NCI-H1417 (cell line): ENCODE data around the gene KRT7.
"Not testable (repeated sequence)": the region's sequence is repeated elsewhere in the genome, so short reads cannot be mapped to it uniquely, and the experiment has no call there.

Experiments used
- DNase-seq, 3 experiments: peaks; one replicate each; lab custom pipeline; 2025; lab: John Stamatoyannopoulos, UW

KRT7 gene

GRCh38 chr12:52243856-52244614, 11.0 kb downstream of the KRT7 start:
- DNase-seq: peak; percentile 30 to 86 (median 76)

- DNase-seq: no peak
Measured at GRCh38 chr12:52244615-52244994, 11.6 kb downstream of the KRT7 start.

- DNase-seq: no peak
Measured at GRCh38 chr12:52245259-52245961, 12.4 kb downstream of the KRT7 start.

- no peak for DNase-seq
Measured at GRCh38 chr12:52245962-52246569, 13.0 kb downstream of the KRT7 start.

- peak in 2 of 3 experiments; percentile 74 to 87 for DNase-seq
Measured at GRCh38 chr12:52246720-52247621, 13.9 kb downstream of the KRT7 start.

GRCh38 chr12:52247622-52248540, 14.8 kb downstream of the KRT7 start:
- DNase-seq: no peak

GRCh38 chr12:52248541-52249461, 15.8 kb downstream of the KRT7 start:
- no peak for DNase-seq

GRCh38 chr12:52249511-52250047, 16.5 kb downstream of the KRT7 start:
- DNase-seq: no peak

- DNase-seq: no peak
Measured at GRCh38 chr12:52250048-52250990, 17.3 kb downstream of the KRT7 start.

GRCh38 chr12:52251367-52252051, 18.5 kb downstream of the KRT7 start:
- DNase-seq: no peak

- DNase-seq: not testable (repeated sequence)
Measured at GRCh38 chr12:52252175-52252615, 19.2 kb downstream of the KRT7 start.

GRCh38 chr12:52252728-52253343, 19.8 kb downstream of the KRT7 start:
- no peak for DNase-seq

GRCh38 chr12:52253391-52254179, 20.5 kb downstream of the KRT7 start:
- DNase-seq: no peak

GRCh38 chr12:52254180-52254964, 21.3 kb downstream of the KRT7 start:
- no peak for DNase-seq

- DNase-seq: no peak
Measured at GRCh38 chr12:52254965-52255751, 22.1 kb downstream of the KRT7 start.
